BLaER1 treated with 17β-estradiol and CSF1 and Interleukin-3, amounts not matched to agents 10 nM and 100 nM (cell line): ENCODE results near the gene LRBA.
"Not testable (repeated sequence)": the region's sequence is repeated elsewhere in the genome, so short reads cannot be mapped to it uniquely, and the experiment has no call there.

Experiments
- H3K27ac ChIP-seq, 11 experiments: shearing (Covaris generic); formaldehyde crosslinking; 2 replicates each; pipeline ENCODE4 v1.8.1; 2022
- H3K27me3 ChIP-seq, 11 experiments: shearing (Covaris generic); formaldehyde crosslinking; 2 replicates each; pipeline ENCODE4 v1.8.1; 2022
- H3K36me3 ChIP-seq, 11 experiments: shearing (Covaris generic); formaldehyde crosslinking; 2 replicates each; pipeline ENCODE4 v1.8.1; 2022
- H3K4me1 ChIP-seq, 10 experiments: shearing (Covaris generic); formaldehyde crosslinking; 2 replicates each; pipeline ENCODE4 v1.8.1; 2022
- H3K4me2 ChIP-seq, 11 experiments: shearing (Covaris generic); formaldehyde crosslinking; 2 replicates each; pipeline ENCODE4 v1.8.1; 2022
- H3K4me3 ChIP-seq, 10 experiments: shearing (Covaris generic); formaldehyde crosslinking; 2 replicates each; pipeline ENCODE4 v1.8.1; 2022
- H3K9ac ChIP-seq, 11 experiments: shearing (Covaris generic); formaldehyde crosslinking; 2 replicates each; pipeline ENCODE4 v1.8.1; 2022
- H3K9me3 ChIP-seq, 11 experiments: shearing (Covaris generic); formaldehyde crosslinking; replicated peaks in 1 of 11; 2 replicates each; pipeline ENCODE4 v1.8.1; 2022
- H4K20me1 ChIP-seq, 11 experiments: shearing (Covaris generic); formaldehyde crosslinking; 2 replicates each; pipeline ENCODE4 v1.8.1; 2022
- Cebpa-rat ChIP-seq, 11 experiments: shearing (Covaris generic); IDR thresholded peaks; 2 replicates each; pipeline ENCODE4 v1.8.1; 2022

Gene LRBA

GRCh38 chr4:150972592-150972991, 42.5 kb downstream of the LRBA start:
- no peak for TF ChIP-seq Cebpa-rat (IDR thresholded peaks at IDR 0.05)
- no peak overlapping the region for H3K4me3 ChIP-seq
- H3K36me3 ChIP-seq, result peaks cover 0 to 9% (median 0%) of the 10 kb centered on the region in 11 experiments; a peak in 2 of 22 replicates
- H3K4me1 ChIP-seq, result peaks cover 0 to 6% (median 0%) of the 10 kb centered on the region in 10 experiments; a peak in 3 of 20 replicates
- no peaks in the 10 kb centered on the region for H4K20me1 ChIP-seq
- H3K27me3 ChIP-seq, result no peaks in the 10 kb centered on the region
- H3K9ac ChIP-seq, result no peak overlapping the region
- H3K4me2 ChIP-seq, result no peak overlapping the region
- H3K27ac ChIP-seq, result no peak overlapping the region
- H3K9me3 ChIP-seq, result peaks cover 0 to 27% (median 15%) of the 10 kb centered on the region in 11 experiments; a peak in 16 of 22 replicates

GRCh38 chr4:150971901-150972300, 43.2 kb downstream of the LRBA start:
- Histone ChIP-seq H3K9me3 (peaks cover 0 to 21% (median 11%) of the 10 kb centered on the region in 11 experiments; a peak in 16 of 22 replicates), H3K4me1 (peaks cover 0 to 6% (median 0%) of the 10 kb centered on the region in 10 experiments; a peak in 3 of 20 replicates), H3K27me3 (no peaks in the 10 kb centered on the region), H4K20me1 (no peaks in the 10 kb centered on the region), H3K36me3 (peaks cover 0 to 9% (median 0%) of the 10 kb centered on the region in 11 experiments; a peak in 2 of 22 replicates), H3K27ac (no peak overlapping the region), H3K4me2 (no peak overlapping the region), H3K4me3 (no peak overlapping the region), H3K9ac (no peak overlapping the region)
- no peak for TF ChIP-seq Cebpa-rat (IDR thresholded peaks at IDR 0.05)

GRCh38 chr4:150970685-150971151, 44.4 kb downstream of the LRBA start:
- no peak overlapping the region for H3K4me2 ChIP-seq
- H3K27ac ChIP-seq, result no peak overlapping the region
- peaks cover 0 to 30% (median 11%) of the 10 kb centered on the region in 11 experiments; a peak in 17 of 22 replicates for H3K9me3 ChIP-seq
- H3K9ac ChIP-seq, result no peak overlapping the region
- no peak for TF ChIP-seq Cebpa-rat (IDR thresholded peaks at IDR 0.05)
- 0 out of 22 replicates have a peak, but pooled peaks cover 0 to 9% (median 0%) of the 10 kb centered on the region in 11 experiments for H3K36me3 ChIP-seq
- no peaks in the 10 kb centered on the region for H4K20me1 ChIP-seq
- no peaks in the 10 kb centered on the region for H3K27me3 ChIP-seq
- peaks cover 0 to 6% (median 0%) of the 10 kb centered on the region in 10 experiments; a peak in 3 of 20 replicates for H3K4me1 ChIP-seq
- no peak overlapping the region for H3K4me3 ChIP-seq

GRCh38 chr4:150964754-150965153, 50.3 kb downstream of the LRBA start:
- no peak for TF ChIP-seq Cebpa-rat (IDR thresholded peaks at IDR 0.05)

GRCh38 chr4:150963602-150964345, 51.3 kb downstream of the LRBA start:
- not testable (repeated sequence) for H3K27ac ChIP-seq

More at GRCh38 chr4:150964754-150965153, 50.3 kb downstream of the LRBA start:
- Histone ChIP-seq H3K4me2 (no peak overlapping the region), H4K20me1 (no peaks in the 10 kb centered on the region), H3K9me3 (peaks cover 13 to 51% (median 34%) of the 10 kb centered on the region in 11 experiments), H3K4me3 (no peak overlapping the region), H3K4me1 (no peaks in the 10 kb centered on the region), H3K36me3 (peaks cover 0 to 7% (median 0%) of the 10 kb centered on the region in 11 experiments; a peak in 1 of 22 replicates), H3K9ac (no peak overlapping the region), H3K27ac (no peak overlapping the region), H3K27me3 (no peaks in the 10 kb centered on the region)

GRCh38 chr4:150962245-150962644, 52.8 kb downstream of the LRBA start:
- TF ChIP-seq Cebpa-rat (IDR thresholded peaks at IDR 0.05), result no peak
- Histone ChIP-seq H3K9me3 (peaks cover 34 to 53% (median 42%) of the 10 kb centered on the region in 11 experiments), H3K36me3 (peaks cover 0 to 22% (median 18%) of the 10 kb centered on the region in 11 experiments; a peak in 14 of 22 replicates), H3K4me1 (no peaks in the 10 kb centered on the region), H4K20me1 (no peaks in the 10 kb centered on the region), H3K4me3 (no peak overlapping the region), H3K27ac (no peak overlapping the region), H3K4me2 (no peak overlapping the region), H3K27me3 (no peaks in the 10 kb centered on the region), H3K9ac (no peak overlapping the region)

More at GRCh38 chr4:150963602-150964345, 51.3 kb downstream of the LRBA start:
- H3K36me3 ChIP-seq, H3K27me3 ChIP-seq, H3K4me1 ChIP-seq, H3K4me2 ChIP-seq, H3K4me3 ChIP-seq, H3K9ac ChIP-seq, H4K20me1 ChIP-seq: not testable (repeated sequence)
- H3K9me3 ChIP-seq, result peaks cover 19 to 48% (median 33%) of the 10 kb centered on the region in 11 experiments

GRCh38 chr4:150961566-150961965, 53.5 kb downstream of the LRBA start:
- H3K4me2 ChIP-seq, result no peak overlapping the region
- no peak for TF ChIP-seq Cebpa-rat (IDR thresholded peaks at IDR 0.05)
- no peaks in the 10 kb centered on the region for H3K27me3 ChIP-seq
- peaks cover 37 to 59% (median 49%) of the 10 kb centered on the region in 11 experiments for H3K9me3 ChIP-seq
- no peak overlapping the region for H3K27ac ChIP-seq
- H3K9ac ChIP-seq, result no peak overlapping the region
- peaks cover 0 to 25% (median 20%) of the 10 kb centered on the region in 11 experiments; a peak in 14 of 22 replicates for H3K36me3 ChIP-seq
- H3K4me1 ChIP-seq, result no peaks in the 10 kb centered on the region
- H3K4me3 ChIP-seq, result no peak overlapping the region
- H4K20me1 ChIP-seq, result no peaks in the 10 kb centered on the region

- H3K27ac ChIP-seq, result no peak overlapping the region
- no peaks in the 10 kb centered on the region for H3K4me1 ChIP-seq
- H4K20me1 ChIP-seq, result no peaks in the 10 kb centered on the region
- no peak overlapping the region for H3K4me3 ChIP-seq
- TF ChIP-seq Cebpa-rat (IDR thresholded peaks at IDR 0.05), result no peak
- H3K27me3 ChIP-seq, result no peaks in the 10 kb centered on the region
- H3K9ac ChIP-seq, result no peak overlapping the region
- H3K4me2 ChIP-seq, result no peak overlapping the region
- peaks cover 0 to 25% (median 20%) of the 10 kb centered on the region in 11 experiments; a peak in 14 of 22 replicates for H3K36me3 ChIP-seq
- peaks cover 37 to 62% (median 56%) of the 10 kb centered on the region in 11 experiments for H3K9me3 ChIP-seq
These were observed 54.3 kb downstream of the LRBA start for GRCh38 chr4:150960818-150961217.

GRCh38 chr4:150960079-150960478, 55.0 kb downstream of the LRBA start:
- Histone ChIP-seq H3K27ac (no peak overlapping the region), H3K4me3 (no peak overlapping the region), H3K4me2 (no peak overlapping the region), H3K9me3 (peaks cover 41 to 70% (median 60%) of the 10 kb centered on the region in 11 experiments), H3K9ac (no peak overlapping the region), H3K36me3 (peaks cover 0 to 27% (median 21%) of the 10 kb centered on the region in 11 experiments; a peak in 14 of 22 replicates), H3K4me1 (no peaks in the 10 kb centered on the region), H4K20me1 (no peaks in the 10 kb centered on the region), H3K27me3 (no peaks in the 10 kb centered on the region)
- no peak for TF ChIP-seq Cebpa-rat (IDR thresholded peaks at IDR 0.05)

- not testable (repeated sequence) for H3K27ac ChIP-seq, H3K27me3 ChIP-seq, H3K4me2 ChIP-seq, H3K4me1 ChIP-seq, H3K9ac ChIP-seq, H4K20me1 ChIP-seq
- Histone ChIP-seq H3K36me3 (peaks cover 0 to 31% (median 21%) of the 10 kb centered on the region in 11 experiments; a peak in 14 of 22 replicates), H3K9me3 (peaks cover 42 to 70% (median 60%) of the 10 kb centered on the region in 11 experiments), H3K4me3 (0 out of 20 replicates have a peak overlapping the region, but pooled peaks of 1 of the 10 experiments have one; percentile 22)
These were observed 57.1 kb downstream of the LRBA start for GRCh38 chr4:150957981-150958380.

- not testable (repeated sequence) for H3K4me2 ChIP-seq, H3K27me3 ChIP-seq, H3K27ac ChIP-seq, H3K4me3 ChIP-seq, H3K4me1 ChIP-seq, H4K20me1 ChIP-seq, H3K9ac ChIP-seq
- H3K9me3 ChIP-seq, result peaks cover 41 to 76% (median 60%) of the 10 kb centered on the region in 11 experiments
- peaks cover 0 to 31% (median 21%) of the 10 kb centered on the region in 11 experiments; a peak in 14 of 22 replicates for H3K36me3 ChIP-seq
These were observed 58.0 kb downstream of the LRBA start for GRCh38 chr4:150957095-150957494.

- not testable (repeated sequence) for H3K4me2 ChIP-seq, H3K4me3 ChIP-seq, H3K27me3 ChIP-seq, H4K20me1 ChIP-seq, H3K9ac ChIP-seq, H3K4me1 ChIP-seq, H3K27ac ChIP-seq
- peaks cover 36 to 62% (median 50%) of the 10 kb centered on the region in 11 experiments for H3K9me3 ChIP-seq
- peaks cover 0 to 27% (median 20%) of the 10 kb centered on the region in 11 experiments; a peak in 14 of 22 replicates for H3K36me3 ChIP-seq
These were observed 61.2 kb downstream of the LRBA start for GRCh38 chr4:150953916-150954315.
